Keratinocyte (primary cell): Measurements from ENCODE around the gene MYOZ3. TPM values are rescaled to one million over a fixed set of nuclear protein-coding genes. Genes with fewer than 3 reads are reported as not detected.

ENCODE experiments used
- DNase-seq: peaks from one replicate; pipeline ENCODE4 v3.0.0-alpha.2; 2011; ENCODE audit warnings: low read depth, missing footprints, low spot score
- FAIRE-seq: peaks from 2 replicates; lab custom pipeline; 2011; peaks lifted over from hg19 to GRCh38; lab: Jason Lieb, UNC
- H2AFZ ChIP-seq: 2 replicates; pipeline ENCODE4 v1.6.0; 2012; ENCODE audit warnings: low read length, control low read depth, inconsistent platforms; ENCODE audit not compliant: control insufficient read depth
- H3K27ac ChIP-seq: 2 replicates; pipeline ENCODE4 v1.5.1; 2011; ENCODE audit warnings: low read length; ENCODE audit not compliant: control insufficient read depth, insufficient read depth
- H3K27me3 ChIP-seq: 3 replicates; pipeline ENCODE4 v1.6.0; 2011; ENCODE audit warnings: low read length; ENCODE audit not compliant: control insufficient read depth, insufficient read depth; ENCODE audit errors: extremely low read depth
- H3K36me3 ChIP-seq, 2 experiments: 2 replicates in 1 of 2; 3 replicates in 1 of 2; pipeline ENCODE4 v1.5.1; 2011; ENCODE audit warnings: low read length in 2 of 2, mild to moderate bottlenecking in 1 of 2; ENCODE audit not compliant: control insufficient read depth in 2 of 2, insufficient read depth in 2 of 2; ENCODE audit errors: extremely low read depth in 1 of 2
- H3K4me1 ChIP-seq: 3 replicates; pipeline ENCODE4 v1.5.1; 2011; ENCODE audit warnings: low read length; ENCODE audit not compliant: control insufficient read depth, insufficient read depth; ENCODE audit errors: extremely low read depth
- H3K4me2 ChIP-seq: 3 replicates; pipeline ENCODE4 v1.6.0; 2011; ENCODE audit warnings: low read depth, low read length; ENCODE audit not compliant: control insufficient read depth, insufficient read depth; ENCODE audit errors: extremely low read depth
- H3K4me3 ChIP-seq, 3 experiments: fragments of 200-600 bp in 1 of 3; sonication (generic) in 1 of 3; 2 replicates in 2 of 3; 3 replicates in 1 of 3; pipeline ENCODE4 v1.5.1; 2011 to 2016; ENCODE audit warnings: low read length in 3 of 3, mild to moderate bottlenecking in 3 of 3, control low read depth in 2 of 3, inconsistent platforms in 1 of 3, low read depth in 1 of 3, mixed read lengths in 1 of 3, mixed run types in 1 of 3, moderate library complexity in 1 of 3; ENCODE audit not compliant: control insufficient read depth in 2 of 3, insufficient read depth in 2 of 3; ENCODE audit errors: extremely low read depth in 1 of 3
- H3K79me2 ChIP-seq: 2 replicates; pipeline ENCODE4 v1.6.0; 2012; ENCODE audit warnings: low read length; ENCODE audit not compliant: control insufficient read depth, insufficient read depth
- H3K9ac ChIP-seq: 3 replicates; pipeline ENCODE4 v1.6.0; 2011; ENCODE audit warnings: low read length; ENCODE audit not compliant: control insufficient read depth, insufficient read depth; ENCODE audit errors: extremely low read depth
- H3K9me1 ChIP-seq: 3 replicates; pipeline ENCODE4 v1.6.0; 2011; ENCODE audit warnings: low read length; ENCODE audit not compliant: control insufficient read depth, insufficient read depth; ENCODE audit errors: extremely low read depth
- H3K9me3 ChIP-seq: 2 replicates; pipeline ENCODE4 v1.5.1; 2012; ENCODE audit warnings: low read depth, low read length; ENCODE audit not compliant: control insufficient read depth
- H4K20me1 ChIP-seq: 3 replicates; pipeline ENCODE4 v1.6.0; 2011; ENCODE audit warnings: low read length; ENCODE audit not compliant: control insufficient read depth, insufficient read depth; ENCODE audit errors: extremely low read depth
- EZH2 ChIP-seq: IDR thresholded peaks from one replicate; pipeline ENCODE4 v1.6.1; 2012; ENCODE audit warnings: inconsistent platforms, mild to moderate bottlenecking, low read length, moderate library complexity
- dilution Hi-C: fragments of 300-500 bp; cut with MboI; formaldehyde crosslinking; loops from one replicate; pipeline ENCODE4 v1.7.0; 2020; ENCODE audit warnings: low sequenced_read_pairs; ENCODE audit not compliant: extremely low pct_ligation_motif_present
- polyA plus RNA-seq, 5 experiments: library from polyadenylated mRNA; depleted of rRNA in 3 of 5; stranded (reverse) in 3 of 5; stranded (forward) in 1 of 5; unstranded in 1 of 5; fragments of >200 nt; gene quantifications; 1 replicate in 1 of 5; 2 replicates in 3 of 5; 3 replicates in 1 of 5; pipeline versions ENCODE4 v1.2.1 to v1.2.3, GENCODE V29; 2011 to 2012; ENCODE audit warnings: missing spikeins in 2 of 5, low read depth in 1 of 5, low replicate concordance in 1 of 5
- TF ChIP-seq, protein P1 (sequence below), 3 experiments: IDR thresholded peaks in 1 of 3; conservative IDR thresholded peaks in 1 of 3; optimal IDR thresholded peaks in 1 of 3; 2 replicates in 2 of 3; 3 replicates in 1 of 3; pipeline versions ENCODE3 to v1.5.1; 2011; ENCODE audit warnings: low read length in 3 of 3, mild to moderate bottlenecking in 3 of 3, moderate library complexity in 2 of 3, control low read depth in 1 of 3, inconsistent platforms in 1 of 3; ENCODE audit not compliant: insufficient read depth in 2 of 3; ENCODE audit errors: extremely low read depth in 1 of 3

MYOZ3 gene
- polyA plus RNA-seq, 1 donor (not counting 4 experiments of a cell fraction or from before 2014, with no cell fraction given) = 0.03 TPM

DNA sequence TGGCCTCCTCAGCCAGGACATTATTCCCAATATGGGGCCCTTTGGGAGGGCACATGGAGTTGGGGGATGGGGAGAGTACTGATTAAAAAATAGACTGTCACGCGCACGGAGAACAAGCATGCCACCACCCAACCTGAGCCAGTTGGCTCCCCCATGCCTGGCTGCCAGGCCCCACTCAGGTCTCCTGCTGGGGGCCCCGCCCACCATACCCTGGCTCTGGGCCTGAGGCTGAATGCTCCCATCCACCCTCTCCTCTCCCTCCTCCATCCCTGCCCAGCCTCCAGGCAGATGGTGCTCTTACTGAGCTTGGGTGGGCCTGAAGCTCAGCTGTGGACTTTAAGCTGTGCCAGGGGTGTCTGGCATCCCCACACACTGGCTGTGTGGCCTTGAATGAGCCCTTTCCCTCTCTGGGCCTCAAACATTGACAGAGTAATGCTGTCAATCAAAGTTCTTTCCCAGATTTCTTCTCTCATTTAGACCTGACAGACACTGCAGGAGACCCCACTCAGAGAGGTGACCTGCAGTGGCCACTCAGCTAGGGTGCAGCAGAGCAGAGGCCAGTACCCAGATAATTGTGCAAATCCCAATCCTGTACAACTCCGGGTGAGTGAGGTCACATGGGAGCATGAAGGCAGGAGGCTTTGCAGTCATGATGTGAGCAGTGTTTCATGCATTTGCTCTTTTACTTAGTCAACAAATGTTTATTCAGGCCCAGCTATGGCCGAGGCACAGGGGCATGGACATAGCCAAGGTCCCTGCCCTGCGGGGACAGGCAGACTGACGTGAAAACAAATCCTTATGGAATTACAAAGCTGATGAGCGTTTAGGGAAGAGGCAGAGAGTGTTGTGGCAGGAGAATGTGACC lies 30.4 kb upstream of the MYOZ3 start:
- no peak for TF ChIP-seq EZH2
- TF ChIP-seq, protein P1, sequence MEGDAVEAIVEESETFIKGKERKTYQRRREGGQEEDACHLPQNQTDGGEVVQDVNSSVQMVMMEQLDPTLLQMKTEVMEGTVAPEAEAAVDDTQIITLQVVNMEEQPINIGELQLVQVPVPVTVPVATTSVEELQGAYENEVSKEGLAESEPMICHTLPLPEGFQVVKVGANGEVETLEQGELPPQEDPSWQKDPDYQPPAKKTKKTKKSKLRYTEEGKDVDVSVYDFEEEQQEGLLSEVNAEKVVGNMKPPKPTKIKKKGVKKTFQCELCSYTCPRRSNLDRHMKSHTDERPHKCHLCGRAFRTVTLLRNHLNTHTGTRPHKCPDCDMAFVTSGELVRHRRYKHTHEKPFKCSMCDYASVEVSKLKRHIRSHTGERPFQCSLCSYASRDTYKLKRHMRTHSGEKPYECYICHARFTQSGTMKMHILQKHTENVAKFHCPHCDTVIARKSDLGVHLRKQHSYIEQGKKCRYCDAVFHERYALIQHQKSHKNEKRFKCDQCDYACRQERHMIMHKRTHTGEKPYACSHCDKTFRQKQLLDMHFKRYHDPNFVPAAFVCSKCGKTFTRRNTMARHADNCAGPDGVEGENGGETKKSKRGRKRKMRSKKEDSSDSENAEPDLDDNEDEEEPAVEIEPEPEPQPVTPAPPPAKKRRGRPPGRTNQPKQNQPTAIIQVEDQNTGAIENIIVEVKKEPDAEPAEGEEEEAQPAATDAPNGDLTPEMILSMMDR (optimal IDR thresholded peaks at IDR 0.05 in 1 of 3, IDR thresholded peaks at IDR 0.05 in 1 of 3, conservative IDR thresholded peaks at IDR 0.05 in 1 of 3; ENCODE audit: extremely low read depth in 1 of 3, insufficient read depth in 2 of 3, low read length in 3 of 3) = no peak
- Histone ChIP-seq H3K9me1 (no peaks in the 10 kb centered on the region), H3K4me3 (no peak overlapping the region), H3K36me3 (no peaks in the 10 kb centered on the region), H3K9ac (no peak overlapping the region), H4K20me1 (no peaks in the 10 kb centered on the region), H3K9me3 (no peaks in the 10 kb centered on the region), H3K4me1 (peaks cover 37% of the 10 kb centered on the region), H2AFZ (no peak overlapping the region), H3K79me2 (no peaks in the 10 kb centered on the region), H3K27ac (no peak overlapping the region), H3K4me2 (no peak overlapping the region), H3K27me3 (no peaks in the 10 kb centered on the region)
- no peak for FAIRE-seq
- dilution Hi-C loops = no loop called here
- DNase-seq = no peak

DNA sequence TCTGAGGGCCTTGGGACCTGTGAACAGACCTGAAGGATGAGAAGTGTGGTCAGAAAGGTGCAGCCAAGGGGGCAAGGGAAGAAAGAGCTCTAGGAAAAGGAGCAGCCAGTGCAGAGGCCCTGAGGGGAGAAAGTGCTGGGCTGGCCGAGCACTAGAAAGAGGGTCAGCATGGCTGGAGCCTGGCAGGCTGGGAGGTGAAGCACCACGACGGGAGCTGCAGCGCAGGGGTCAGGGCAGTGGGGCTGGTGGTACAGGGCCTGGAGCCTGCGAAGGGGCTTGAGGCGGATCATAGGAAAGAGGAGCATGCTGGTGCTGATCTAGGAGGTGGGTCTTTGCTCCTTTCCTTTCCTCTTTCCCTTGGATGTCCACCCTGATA lies 29.7 kb upstream of the MYOZ3 start:
- Histone ChIP-seq H3K4me1 (peaks cover 39% of the 10 kb centered on the region), H3K4me2 (no peak overlapping the region), H3K9me3 (no peaks in the 10 kb centered on the region), H2AFZ (no peak overlapping the region), H3K36me3 (no peaks in the 10 kb centered on the region), H3K79me2 (no peaks in the 10 kb centered on the region), H4K20me1 (no peaks in the 10 kb centered on the region), H3K4me3 (no peak overlapping the region), H3K9me1 (no peaks in the 10 kb centered on the region), H3K27ac (no peak overlapping the region), H3K27me3 (no peaks in the 10 kb centered on the region), H3K9ac (no peak overlapping the region)
- TF ChIP-seq, protein P1 (optimal IDR thresholded peaks at IDR 0.05 in 1 of 3, IDR thresholded peaks at IDR 0.05 in 1 of 3, conservative IDR thresholded peaks at IDR 0.05 in 1 of 3; ENCODE audit: extremely low read depth in 1 of 3, insufficient read depth in 2 of 3, low read length in 3 of 3) = no peak
- no peak for TF ChIP-seq EZH2
- DNase-seq (no peak), FAIRE-seq (no peak)
- dilution Hi-C loops = no loop called here
